SK-N-SH treated with all-trans-retinoic acid at 6 μM for 48 hours (cell line): Measurements from ENCODE around the gene PLCB2.

Experiments used
- ZC3H10 ChIP-seq: fragments of 250-450 bp; sonication (Bioruptor Pico); IDR thresholded peaks from 2 replicates; pipeline ENCODE4 v1.5.1; 2021; ENCODE audit warnings: mild to moderate bottlenecking, moderate library complexity
- ZFP3 ChIP-seq: fragments of 250-450 bp; sonication (Bioruptor Pico); IDR thresholded peaks from 2 replicates; pipeline ENCODE4 v1.5.0; 2020; ENCODE audit warnings: mild to moderate bottlenecking, moderate library complexity
- ZFP30 ChIP-seq: fragments of 450-650 bp; formaldehyde crosslinking; IDR thresholded peaks from 2 replicates; pipeline ENCODE4 v1.5.0; 2022; ENCODE audit warnings: mild to moderate bottlenecking, moderate library complexity
- ZNF8 ChIP-seq: fragments of 450-650 bp; formaldehyde crosslinking; IDR thresholded peaks from 2 replicates; pipeline ENCODE4 v1.5.0; 2020; ENCODE audit warnings: mild to moderate bottlenecking, moderate library complexity
- TF ChIP-seq, protein P1 (sequence below): fragments of 250-450 bp; sonication (Bioruptor Pico); IDR thresholded peaks from 2 replicates; pipeline ENCODE4 v1.5.1; 2020; ENCODE audit warnings: low read depth, mild to moderate bottlenecking, moderate library complexity
- TF ChIP-seq, protein P2 (sequence below): fragments of 250-450 bp; sonication (Bioruptor Pico); IDR thresholded peaks from 2 replicates; pipeline ENCODE4 v1.5.1; 2021; ENCODE audit warnings: mild to moderate bottlenecking, moderate library complexity

- TF ChIP-seq ZC3H10 (no peak), ZFP3 (no peak), ZFP30 (CRISPR knock-in tag) (no peak), ZNF8 (CRISPR knock-in tag) (no peak)
- TF ChIP-seq, protein P1, sequence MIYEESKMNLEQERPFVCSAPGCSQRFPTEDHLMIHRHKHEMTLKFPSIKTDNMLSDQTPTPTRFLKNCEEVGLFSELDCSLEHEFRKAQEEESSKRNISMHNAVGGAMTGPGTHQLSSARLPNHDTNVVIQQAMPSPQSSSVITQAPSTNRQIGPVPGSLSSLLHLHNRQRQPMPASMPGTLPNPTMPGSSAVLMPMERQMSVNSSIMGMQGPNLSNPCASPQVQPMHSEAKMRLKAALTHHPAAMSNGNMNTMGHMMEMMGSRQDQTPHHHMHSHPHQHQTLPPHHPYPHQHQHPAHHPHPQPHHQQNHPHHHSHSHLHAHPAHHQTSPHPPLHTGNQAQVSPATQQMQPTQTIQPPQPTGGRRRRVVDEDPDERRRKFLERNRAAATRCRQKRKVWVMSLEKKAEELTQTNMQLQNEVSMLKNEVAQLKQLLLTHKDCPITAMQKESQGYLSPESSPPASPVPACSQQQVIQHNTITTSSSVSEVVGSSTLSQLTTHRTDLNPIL (CRISPR knock-in tag): no peak
- TF ChIP-seq, protein P2, sequence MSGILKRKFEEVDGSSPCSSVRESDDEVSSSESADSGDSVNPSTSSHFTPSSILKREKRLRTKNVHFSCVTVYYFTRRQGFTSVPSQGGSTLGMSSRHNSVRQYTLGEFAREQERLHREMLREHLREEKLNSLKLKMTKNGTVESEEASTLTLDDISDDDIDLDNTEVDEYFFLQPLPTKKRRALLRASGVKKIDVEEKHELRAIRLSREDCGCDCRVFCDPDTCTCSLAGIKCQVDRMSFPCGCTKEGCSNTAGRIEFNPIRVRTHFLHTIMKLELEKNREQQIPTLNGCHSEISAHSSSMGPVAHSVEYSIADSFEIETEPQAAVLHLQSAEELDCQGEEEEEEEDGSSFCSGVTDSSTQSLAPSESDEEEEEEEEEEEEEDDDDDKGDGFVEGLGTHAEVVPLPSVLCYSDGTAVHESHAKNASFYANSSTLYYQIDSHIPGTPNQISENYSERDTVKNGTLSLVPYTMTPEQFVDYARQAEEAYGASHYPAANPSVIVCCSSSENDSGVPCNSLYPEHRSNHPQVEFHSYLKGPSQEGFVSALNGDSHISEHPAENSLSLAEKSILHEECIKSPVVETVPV (CRISPR knock-in tag): no peak
Observed at GRCh38 chr15:40357246-40357645, 49.5 kb upstream of the PLCB2 start.
